GM12891 (cell line): Measurements from ENCODE around the gene KIAA1614.

ENCODE experiments used
- DNase-seq: peaks from one replicate; pipeline ENCODE4 v3.0.0; 2011; ENCODE audit warnings: low spot score; ENCODE audit not compliant: insufficient read length
- FAIRE-seq: peaks from 2 replicates; lab custom pipeline; 2011; peaks lifted over from hg19 to GRCh38; lab: Jason Lieb, UNC
- PAX5 ChIP-seq: IDR thresholded peaks from 2 replicates; pipeline ENCODE4 v1.6.1; 2011; ENCODE audit warnings: low read length, moderate library complexity, mild to moderate bottlenecking; ENCODE audit not compliant: insufficient read depth, severe bottlenecking
- POLR2A ChIP-seq: IDR thresholded peaks from 2 replicates; pipeline ENCODE4 v1.6.1; 2011; ENCODE audit warnings: low read depth, low read length, control low read depth
- POLR2AphosphoS5 ChIP-seq: IDR thresholded peaks from 2 replicates; pipeline ENCODE4 v1.6.1; 2011; ENCODE audit warnings: low read depth, low read length, control low read depth
- POU2F2 ChIP-seq: IDR thresholded peaks from 2 replicates; pipeline ENCODE4 v1.6.1; 2011; ENCODE audit warnings: low read depth, mild to moderate bottlenecking, control low read depth, low read length, moderate library complexity
- SPI1 ChIP-seq: IDR thresholded peaks from 2 replicates; pipeline ENCODE4 v1.6.1; 2011; ENCODE audit warnings: low read depth, low read length, control low read depth
- TAF1 ChIP-seq: IDR thresholded peaks from 2 replicates; pipeline ENCODE4 v1.6.1; 2011; ENCODE audit warnings: low read depth, low read length, control low read depth

The KIAA1614 gene

DNA sequence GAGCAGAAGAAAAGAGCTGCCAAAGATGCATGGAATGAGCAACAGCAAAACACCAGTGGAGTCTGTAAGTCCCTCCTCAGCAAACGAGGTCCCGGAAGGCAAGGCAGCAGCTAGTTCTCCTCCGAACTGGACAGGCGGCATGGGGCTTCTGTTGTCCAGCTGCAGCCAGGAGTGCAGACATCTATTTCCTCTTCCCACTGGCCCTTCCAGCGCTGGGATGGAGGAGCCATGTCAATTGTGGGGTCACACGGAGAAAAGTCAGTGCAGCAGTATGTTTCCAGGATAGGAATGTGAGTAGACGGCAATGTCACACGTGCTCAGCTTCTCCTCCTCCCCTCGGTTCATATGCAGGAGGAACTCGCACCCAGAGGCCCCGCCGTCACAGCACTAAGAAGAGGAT is 63.5 kb downstream of the KIAA1614 start:
- DNase-seq = no peak
- no peak for FAIRE-seq
- TF ChIP-seq POU2F2 = no peak
- no peak for TF ChIP-seq POLR2AphosphoS5
- no peak for TF ChIP-seq POLR2A
- no peak for TF ChIP-seq PAX5
- no peak for TF ChIP-seq SPI1
- no peak for TF ChIP-seq TAF1

DNA sequence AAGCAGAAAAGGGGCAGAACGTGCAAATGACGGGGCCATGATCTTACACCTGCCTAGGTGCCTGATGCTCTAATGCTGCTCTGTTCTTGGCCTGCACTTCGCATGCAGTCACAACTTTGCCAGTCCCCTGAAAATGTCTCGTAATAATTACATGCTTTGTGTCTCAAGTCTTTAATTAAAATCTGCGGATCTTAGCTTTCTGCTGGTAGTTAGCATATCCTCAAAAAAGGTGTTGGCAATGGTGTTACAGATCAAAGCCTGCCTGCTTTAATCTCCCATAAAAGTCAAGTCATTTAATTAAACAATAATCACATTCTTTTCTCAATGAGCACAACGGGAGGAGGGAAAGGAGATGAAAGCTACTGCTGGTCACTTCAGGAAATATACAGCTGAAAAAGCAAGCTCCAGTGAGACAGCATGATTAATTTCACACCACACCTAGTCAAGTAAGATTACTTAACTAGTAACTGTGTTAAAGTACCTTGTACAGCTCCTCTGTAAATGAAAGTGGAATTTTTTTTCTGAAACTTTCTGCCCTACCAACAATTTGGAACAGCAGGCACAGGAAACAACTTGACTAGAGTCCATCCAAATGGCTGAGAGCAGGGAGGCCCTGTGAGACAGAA is 64.1 kb downstream of the KIAA1614 start:
- no peak for TF ChIP-seq TAF1
- TF ChIP-seq POLR2A = no peak
- FAIRE-seq (no peak), DNase-seq (no peak)

DNA sequence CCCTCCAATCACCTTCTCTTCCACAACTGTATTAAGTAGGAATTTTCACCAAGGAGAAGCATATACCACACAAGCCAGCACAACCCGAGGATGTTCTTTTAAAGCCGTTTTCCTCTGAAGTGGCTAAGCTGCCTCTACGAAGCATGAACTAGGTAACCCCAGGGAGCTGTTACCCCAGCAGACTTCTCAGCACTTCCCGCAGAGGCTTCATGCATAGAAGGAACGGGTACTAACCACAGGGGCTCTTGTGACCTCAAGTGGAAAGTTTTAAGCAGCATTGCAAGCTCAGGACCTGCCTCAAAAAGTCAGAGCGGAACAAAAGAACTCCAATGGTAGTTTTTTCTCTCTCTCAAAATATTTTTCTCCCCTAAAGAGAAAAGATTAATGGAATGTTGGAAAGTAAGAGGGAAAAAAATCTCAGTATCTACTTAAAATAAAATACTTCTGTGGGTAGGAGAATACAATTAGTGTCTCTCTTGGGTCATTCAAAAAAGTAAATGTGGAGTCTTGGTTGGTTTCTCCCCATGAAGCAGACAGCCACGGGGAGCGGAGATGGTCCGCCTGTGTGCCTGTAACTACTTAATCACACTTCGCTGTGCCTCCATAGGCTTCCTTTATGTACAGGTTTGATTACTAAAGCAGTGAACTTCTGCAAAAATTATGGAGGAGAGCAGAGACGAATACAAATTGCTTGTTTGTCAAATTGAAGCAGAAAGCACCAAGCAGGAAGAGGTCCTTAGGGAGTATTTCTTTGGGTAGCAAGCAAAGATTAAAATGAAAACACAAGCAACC is 69.1 kb downstream of the KIAA1614 start:
- FAIRE-seq (peak; percentile 89), DNase-seq (peak; percentile 41)
- TF ChIP-seq POU2F2 (peak; percentile 71), POLR2AphosphoS5 (no peak), TAF1 (no peak), PAX5 (no peak), POLR2A (no peak), SPI1 (peak; percentile 36; the same call in 1 of the 2 replicates)

DNA sequence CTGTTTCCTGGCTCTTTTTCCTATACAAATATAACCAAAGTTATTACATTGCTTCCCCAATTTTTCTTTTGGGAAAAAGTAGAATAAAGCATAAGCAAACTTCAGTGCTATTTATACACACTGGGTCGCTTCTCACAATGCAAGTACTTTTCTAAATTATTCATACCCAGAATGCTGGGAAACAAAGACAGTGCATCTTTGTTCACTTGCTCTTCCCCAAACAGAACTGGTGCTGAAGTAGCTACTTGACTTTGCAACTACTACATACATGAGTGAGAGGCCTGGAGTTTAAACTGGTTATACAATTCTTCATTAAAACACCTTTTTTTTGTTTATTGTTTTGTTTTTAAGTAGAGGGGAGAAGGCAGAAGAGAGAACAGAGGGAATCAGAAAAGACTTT is 69.7 kb downstream of the KIAA1614 start:
- no peak for DNase-seq
- no peak for FAIRE-seq
- TF ChIP-seq PAX5 = no peak

DNA sequence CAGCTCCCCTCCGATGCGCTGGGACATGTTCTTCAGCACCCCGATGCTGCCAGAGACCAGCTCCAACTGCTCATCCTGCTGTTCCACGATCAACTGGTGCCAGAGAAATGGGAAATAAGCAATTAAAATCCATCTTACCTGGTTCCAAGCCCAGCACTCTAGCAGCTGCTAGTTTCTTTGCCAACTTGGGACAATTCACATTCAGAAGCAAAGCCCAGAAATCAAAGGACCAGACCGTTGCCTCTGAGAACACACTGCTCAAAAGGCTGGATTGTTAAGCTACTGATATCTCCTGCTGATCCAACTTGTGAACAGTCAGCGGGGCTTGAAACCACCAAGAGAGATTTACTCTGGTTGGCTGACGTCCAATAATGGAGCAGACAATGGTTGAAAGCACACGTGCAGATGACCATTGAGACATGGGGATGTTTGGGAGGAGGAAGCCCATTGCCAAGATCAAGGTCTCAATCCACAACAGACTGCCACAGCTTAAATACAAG is 75.6 kb downstream of the KIAA1614 start:
- FAIRE-seq (no peak), DNase-seq (no peak)
- TF ChIP-seq PAX5 = no peak
- no peak for TF ChIP-seq POLR2AphosphoS5
- TF ChIP-seq POU2F2 = no peak
- TF ChIP-seq TAF1 = no peak
- TF ChIP-seq POLR2A = no peak
- TF ChIP-seq SPI1 = no peak

DNA sequence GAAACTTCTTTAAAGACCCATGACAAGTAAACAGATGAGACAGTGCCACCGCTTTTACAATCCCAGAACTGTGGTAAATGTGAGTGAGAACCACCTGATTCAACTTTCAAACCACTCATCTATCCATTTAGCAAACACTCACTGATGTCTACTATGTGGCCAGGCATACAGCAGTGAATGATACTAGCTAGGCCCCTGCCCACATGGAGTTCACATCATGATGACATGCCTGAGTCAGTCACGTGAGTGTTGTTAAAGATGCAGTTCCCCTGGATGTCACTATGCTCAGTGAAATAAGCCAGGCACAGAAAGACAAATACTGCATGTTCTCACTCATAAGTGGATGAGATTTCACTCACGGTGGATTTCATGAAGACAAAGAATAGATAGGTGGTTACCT is 81.6 kb downstream of the KIAA1614 start:
- peak; percentile 65 for FAIRE-seq
- TF ChIP-seq POU2F2 (no peak), PAX5 (no peak), TAF1 (no peak), POLR2AphosphoS5 (no peak), SPI1 (no peak), POLR2A (no peak)
- DNase-seq = no peak

DNA sequence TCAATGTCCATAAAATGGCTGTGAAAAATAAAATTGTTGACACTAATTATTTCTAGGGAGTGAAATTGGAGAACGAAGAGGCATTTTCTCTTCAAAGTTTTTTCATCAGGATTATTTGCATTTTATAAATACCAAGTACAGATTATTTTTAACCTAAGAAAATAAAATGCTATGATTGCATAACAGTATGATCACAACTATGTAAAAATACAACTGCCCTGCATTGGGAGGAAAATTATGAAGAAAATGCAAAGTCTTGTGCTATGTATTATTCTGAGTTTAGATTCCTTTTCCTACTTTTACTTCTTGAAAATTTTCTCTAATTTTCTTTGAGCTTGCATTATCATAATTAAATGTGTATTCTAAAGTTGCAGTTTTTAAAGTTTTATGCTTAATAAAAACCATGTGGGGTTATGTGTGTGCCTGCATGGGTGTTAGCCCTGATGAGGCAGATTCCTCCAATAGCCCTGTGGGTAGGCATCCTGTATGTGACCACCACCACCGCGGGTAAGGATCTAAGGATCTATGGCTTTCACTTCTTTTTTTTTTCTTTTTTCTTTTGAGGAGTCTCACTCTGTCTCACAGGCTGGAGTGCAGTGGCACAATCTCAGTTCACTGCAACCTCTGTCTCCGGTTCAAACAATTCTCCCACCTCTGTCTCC is 85.3 kb downstream of the KIAA1614 start:
- TF ChIP-seq POU2F2 (no peak), POLR2AphosphoS5 (no peak), POLR2A (no peak), SPI1 (no peak)
- FAIRE-seq = no peak

More for the DNA sequence above, 85.3 kb downstream of the KIAA1614 start:
- no peak for DNase-seq
